GM23248 (cell line): ENCODE measurements around the gene RRP7A.

Experiments used
- EZH2 ChIP-seq: fragments of 200-600 bp; sonication (generic); IDR thresholded peaks from 2 replicates; pipeline ENCODE4 v1.6.1; 2018; ENCODE audit warnings: antibody characterized with exemption, mild to moderate bottlenecking; ENCODE audit not compliant: insufficient read depth, poor library complexity, severe bottlenecking
- EZH2phosphoT487 ChIP-seq: fragments of 200-600 bp; sonication (generic); IDR thresholded peaks from 2 replicates; pipeline ENCODE4 v1.6.1; 2018; ENCODE audit warnings: antibody characterized with exemption, moderate library complexity, mild to moderate bottlenecking, low read depth; ENCODE audit not compliant: insufficient read depth

DNA sequence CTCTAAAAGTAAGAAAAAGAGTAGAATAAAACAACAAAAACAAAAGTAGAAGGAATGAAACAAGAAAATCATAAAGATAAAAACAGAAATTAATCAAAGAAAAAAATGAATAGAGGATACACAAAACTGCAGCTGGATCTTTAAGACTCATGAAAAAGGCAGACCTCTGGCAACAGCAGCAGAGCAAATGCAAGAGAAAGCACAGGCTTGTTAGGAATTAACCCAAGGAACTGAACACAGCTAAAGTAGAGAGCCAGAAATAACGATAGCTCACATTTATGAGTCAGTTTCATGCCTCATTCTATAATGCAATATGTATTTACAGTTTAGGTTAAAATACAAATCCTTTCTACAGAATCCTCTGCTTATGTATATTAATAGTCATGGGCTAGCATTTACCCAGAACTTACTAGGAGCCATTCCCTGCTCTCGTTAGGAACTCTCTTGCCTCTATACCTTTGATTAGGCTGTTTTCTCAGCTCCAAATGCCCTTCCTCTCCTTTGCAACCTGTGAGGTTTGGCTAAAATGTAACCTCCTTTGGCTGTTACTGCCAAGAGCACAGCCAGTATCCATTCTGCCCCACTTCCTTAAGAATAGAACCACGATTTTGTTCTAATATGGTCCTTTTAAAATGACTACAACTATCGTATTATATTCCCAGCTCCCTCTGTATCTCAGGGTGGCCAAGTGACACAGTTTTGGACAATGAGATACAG is 49.1 kb downstream of the RRP7A start:
- no peak for TF ChIP-seq EZH2phosphoT487
- TF ChIP-seq EZH2, result no peak
